Heart left ventricle (tissue), 13 donors: ENCODE data around the gene TRUB2.

Experiments used
- CTCF ChIP-seq, 12 donors: fragments of 200-600 bp; sonication (generic) in 4 of 12; IDR thresholded peaks; one replicate each; pipeline versions ENCODE4 v1.5.0 to v1.8.0; 2018 to 2022; ENCODE audit warnings: antibody characterized with exemption in 12 of 12, mild to moderate bottlenecking in 5 of 12
- POLR2A ChIP-seq, 2 donors: fragments of 450-650 bp; IDR thresholded peaks; one replicate each; pipeline ENCODE4 v1.6.1; 2017; ENCODE audit warnings: antibody characterized with exemption in 2 of 2, mild to moderate bottlenecking in 2 of 2, moderate library complexity in 2 of 2
- donor health status: ischemic (EF 13 %, LVEDD 7.1; RV severe dilation, severe dysfunction).
- donor health status: DM: no; HTN: yes; CAD: no.
- donor health status: DM: no; HTN: no; CAD: no.
- donor health status: ischemic (EF 25% LVEDD 6.9; RV normal size, moderate dysfunction).
- donor health status: ischemic (EF 25% LVEDD 5.7; RV mildly dilated, moderate dysfunction).
- donor health status: ischemic (EF 35%, LVEDD 5.7; RV mildly dilated, moderate dysfunction).
- donor health status: nonischemic (EF 11% LVEDD 7.7; RV severe dilation, severe dysfunction).
- donor health status: DM: yes; HTN: yes; CAD: no.
- donor health status: PGD.
- donor health status: ischemic (EF 29% LVEDD 5.4; RV normal size, mild dysfunction).
- donor health status: nonischemic (EF 23%, LVEDD 6.1; RV moderate dilation, normal function).

- TF ChIP-seq CTCF (IDR thresholded peaks at IDR 0.05) (no peak), POLR2A (IDR thresholded peaks at IDR 0.05) (no peak)
These were observed 33.2 kb upstream of the TRUB2 start for GRCh38 chr9:128355451-128355850.
